Fibroblast of pulmonary artery (primary cell): ENCODE data around the gene CRY2.

Experiments
- DNase-seq: peaks from one replicate; pipeline ENCODE4 v3.0.0-alpha.2; 2010; ENCODE audit warnings: low read depth
- H3K4me3 ChIP-seq: replicated peaks from 2 replicates; pipeline ENCODE4 v1.5.1; 2011; ENCODE audit warnings: low read depth, mild to moderate bottlenecking, control low read depth, low read length, moderate library complexity
- CTCF ChIP-seq: IDR thresholded peaks from 2 replicates; pipeline ENCODE4 v1.5.1; 2011; ENCODE audit warnings: mild to moderate bottlenecking, control low read depth, low read length, inconsistent platforms; ENCODE audit errors: missing control alignments

CRY2 gene

GRCh38 chr11:45858751-45859398 lies 11.6 kb downstream of the CRY2 start:
- no peak for DNase-seq
- no peak overlapping the region for H3K4me3 ChIP-seq
- no peak for TF ChIP-seq CTCF

- TF ChIP-seq CTCF = no peak
- H3K4me3 ChIP-seq = no peak overlapping the region
- DNase-seq = peak; percentile 98
These were observed 12.4 kb downstream of the CRY2 start for GRCh38 chr11:45859661-45860140.

GRCh38 chr11:45860348-45860747 lies 13.1 kb downstream of the CRY2 start:
- TF ChIP-seq CTCF = no peak
- H3K4me3 ChIP-seq = no peak overlapping the region
- no peak for DNase-seq

- DNase-seq = no peak
- TF ChIP-seq CTCF = no peak
- no peak overlapping the region for H3K4me3 ChIP-seq
These were observed 13.7 kb downstream of the CRY2 start for GRCh38 chr11:45860764-45861510.

GRCh38 chr11:45864041-45864440 lies 16.8 kb downstream of the CRY2 start:
- DNase-seq = peak; percentile 39
- no peak for TF ChIP-seq CTCF
- no peak overlapping the region for H3K4me3 ChIP-seq

- H3K4me3 ChIP-seq = no peak overlapping the region
- no peak for DNase-seq
- TF ChIP-seq CTCF = no peak
These were observed 22.3 kb downstream of the CRY2 start for GRCh38 chr11:45869551-45869950.
